ENCODE data around the gene MARK2. TPM values are rescaled to one million over a fixed set of nuclear protein-coding genes. Genes with fewer than 3 reads are reported as not detected.

The MARK2 gene
- total RNA-seq, 1 donor from 2014 or later, result 31.8 TPM

GRCh38 chr11:63939397-63939891, 100.5 kb downstream of the MARK2 start:
- Mint-ChIP-seq H3K36me3 (ENCODE audit: unreplicated experiment) (no peaks in the 10 kb centered on the region), H3K4me3 (ENCODE audit: unreplicated experiment) (peak overlapping the region; percentile 83), H3K4me1 (ENCODE audit: unreplicated experiment) (peaks cover 20% of the 10 kb centered on the region), H3K9me3 (ENCODE audit: unreplicated experiment) (no peaks in the 10 kb centered on the region), H3K27me3 (ENCODE audit: unreplicated experiment) (no peaks in the 10 kb centered on the region), H3K27ac (ENCODE audit: unreplicated experiment) (peak overlapping the region; percentile 83)
- TF ChIP-seq CTCF (IDR thresholded peaks at IDR 0.05), result no peak
- DNase-seq (ENCODE audit: extremely low spot score, unreplicated experiment), result no peak

- peaks cover 27% of the 10 kb centered on the region for H3K4me1 Mint-ChIP-seq (ENCODE audit: unreplicated experiment)
These were observed 101.9 kb downstream of the MARK2 start for GRCh38 chr11:63940786-63941185.

GRCh38 chr11:63941901-63942300, 103.0 kb downstream of the MARK2 start:
- no peak overlapping the region for H3K27ac Mint-ChIP-seq (ENCODE audit: unreplicated experiment)
- H3K4me3 Mint-ChIP-seq (ENCODE audit: unreplicated experiment), result no peak overlapping the region
- no peak for DNase-seq (ENCODE audit: extremely low spot score, unreplicated experiment)

More at GRCh38 chr11:63940786-63941185, 101.9 kb downstream of the MARK2 start:
- H3K27me3 Mint-ChIP-seq (ENCODE audit: unreplicated experiment), result no peaks in the 10 kb centered on the region
- H3K4me3 Mint-ChIP-seq (ENCODE audit: unreplicated experiment), result peak overlapping the region; percentile 53
- H3K27ac Mint-ChIP-seq (ENCODE audit: unreplicated experiment), result no peak overlapping the region
- no peak for DNase-seq (ENCODE audit: extremely low spot score, unreplicated experiment)
- no peak for TF ChIP-seq CTCF (IDR thresholded peaks at IDR 0.05)
- no peaks in the 10 kb centered on the region for H3K9me3 Mint-ChIP-seq (ENCODE audit: unreplicated experiment)
- no peaks in the 10 kb centered on the region for H3K36me3 Mint-ChIP-seq (ENCODE audit: unreplicated experiment)

DNA sequence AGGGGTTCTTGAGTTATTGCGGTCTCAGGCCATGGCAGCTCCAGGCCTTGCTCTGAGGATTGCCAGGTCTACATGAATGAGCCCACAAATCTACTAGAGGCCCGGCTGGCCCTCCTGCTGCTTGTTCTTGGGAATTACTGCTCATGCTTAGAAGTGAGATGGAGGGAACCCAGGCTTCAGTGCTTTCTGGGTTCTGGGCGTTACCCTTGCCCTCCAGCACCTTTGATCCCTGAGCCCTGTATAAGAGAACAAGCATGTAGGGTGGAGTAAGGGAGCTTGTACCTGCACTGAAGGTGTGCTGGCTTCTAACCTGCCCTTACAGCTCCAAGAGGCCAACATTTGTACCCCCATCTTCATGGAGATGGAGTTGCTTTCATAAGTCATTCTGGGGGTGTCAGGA, 103.9 kb downstream of the MARK2 start:
- peaks cover 28% of the 10 kb centered on the region for H3K4me1 Mint-ChIP-seq (ENCODE audit: unreplicated experiment)
- DNase-seq (ENCODE audit: extremely low spot score, unreplicated experiment), result no peak
- TF ChIP-seq CTCF (IDR thresholded peaks at IDR 0.05), result no peak
- no peaks in the 10 kb centered on the region for H3K27me3 Mint-ChIP-seq (ENCODE audit: unreplicated experiment)
- H3K27ac Mint-ChIP-seq (ENCODE audit: unreplicated experiment), result no peak overlapping the region
- no peak overlapping the region for H3K4me3 Mint-ChIP-seq (ENCODE audit: unreplicated experiment)
- H3K9me3 Mint-ChIP-seq (ENCODE audit: unreplicated experiment), result no peaks in the 10 kb centered on the region
- H3K36me3 Mint-ChIP-seq (ENCODE audit: unreplicated experiment), result no peaks in the 10 kb centered on the region

More at GRCh38 chr11:63941901-63942300, 103.0 kb downstream of the MARK2 start:
- Mint-ChIP-seq H3K27me3 (ENCODE audit: unreplicated experiment) (no peaks in the 10 kb centered on the region), H3K4me1 (ENCODE audit: unreplicated experiment) (peaks cover 28% of the 10 kb centered on the region), H3K9me3 (ENCODE audit: unreplicated experiment) (no peaks in the 10 kb centered on the region), H3K36me3 (ENCODE audit: unreplicated experiment) (no peaks in the 10 kb centered on the region)
- TF ChIP-seq CTCF (IDR thresholded peaks at IDR 0.05), result no peak

- TF ChIP-seq CTCF (IDR thresholded peaks at IDR 0.05), result no peak
- peak overlapping the region; percentile 23 for H3K27ac Mint-ChIP-seq (ENCODE audit: unreplicated experiment)
- no peaks in the 10 kb centered on the region for H3K9me3 Mint-ChIP-seq (ENCODE audit: unreplicated experiment)
- no peak overlapping the region for H3K4me3 Mint-ChIP-seq (ENCODE audit: unreplicated experiment)
- no peaks in the 10 kb centered on the region for H3K36me3 Mint-ChIP-seq (ENCODE audit: unreplicated experiment)
- H3K27me3 Mint-ChIP-seq (ENCODE audit: unreplicated experiment), result no peaks in the 10 kb centered on the region
- H3K4me1 Mint-ChIP-seq (ENCODE audit: unreplicated experiment), result peaks cover 22% of the 10 kb centered on the region
- DNase-seq (ENCODE audit: extremely low spot score, unreplicated experiment), result no peak
These were observed 106.1 kb downstream of the MARK2 start for GRCh38 chr11:63944987-63945386.

Measured in osteocyte (in vitro differentiated cells).